Measurements from ENCODE around the gene TATDN2.

TATDN2 gene

DNA sequence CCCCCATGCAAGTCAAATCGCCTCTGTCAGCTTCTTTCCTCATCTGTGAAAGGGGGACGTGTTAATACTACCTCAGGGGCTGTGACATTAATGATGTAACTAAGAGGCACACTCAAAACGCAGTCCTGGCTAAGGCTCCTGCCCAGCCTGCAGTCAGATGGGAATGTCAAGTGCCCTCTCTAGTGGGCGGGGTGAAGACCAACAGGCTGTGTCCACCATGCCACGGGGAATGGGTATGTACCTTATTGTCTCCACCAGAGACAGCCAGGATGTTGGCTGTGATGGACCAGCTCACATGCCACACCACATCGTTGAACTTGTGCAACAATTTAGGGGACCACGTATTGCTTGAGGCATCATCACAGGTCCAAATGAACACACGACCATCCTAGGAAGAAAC lies 55.5 kb downstream of the TATDN2 start:
- TF ChIP-seq, protein P1, sequence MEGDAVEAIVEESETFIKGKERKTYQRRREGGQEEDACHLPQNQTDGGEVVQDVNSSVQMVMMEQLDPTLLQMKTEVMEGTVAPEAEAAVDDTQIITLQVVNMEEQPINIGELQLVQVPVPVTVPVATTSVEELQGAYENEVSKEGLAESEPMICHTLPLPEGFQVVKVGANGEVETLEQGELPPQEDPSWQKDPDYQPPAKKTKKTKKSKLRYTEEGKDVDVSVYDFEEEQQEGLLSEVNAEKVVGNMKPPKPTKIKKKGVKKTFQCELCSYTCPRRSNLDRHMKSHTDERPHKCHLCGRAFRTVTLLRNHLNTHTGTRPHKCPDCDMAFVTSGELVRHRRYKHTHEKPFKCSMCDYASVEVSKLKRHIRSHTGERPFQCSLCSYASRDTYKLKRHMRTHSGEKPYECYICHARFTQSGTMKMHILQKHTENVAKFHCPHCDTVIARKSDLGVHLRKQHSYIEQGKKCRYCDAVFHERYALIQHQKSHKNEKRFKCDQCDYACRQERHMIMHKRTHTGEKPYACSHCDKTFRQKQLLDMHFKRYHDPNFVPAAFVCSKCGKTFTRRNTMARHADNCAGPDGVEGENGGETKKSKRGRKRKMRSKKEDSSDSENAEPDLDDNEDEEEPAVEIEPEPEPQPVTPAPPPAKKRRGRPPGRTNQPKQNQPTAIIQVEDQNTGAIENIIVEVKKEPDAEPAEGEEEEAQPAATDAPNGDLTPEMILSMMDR (IDR thresholded peaks at IDR 0.05; ENCODE audit: extremely low read depth, missing control alignments): no peak
- DNase-seq (ENCODE audit: low spot score): no peak

DNA sequence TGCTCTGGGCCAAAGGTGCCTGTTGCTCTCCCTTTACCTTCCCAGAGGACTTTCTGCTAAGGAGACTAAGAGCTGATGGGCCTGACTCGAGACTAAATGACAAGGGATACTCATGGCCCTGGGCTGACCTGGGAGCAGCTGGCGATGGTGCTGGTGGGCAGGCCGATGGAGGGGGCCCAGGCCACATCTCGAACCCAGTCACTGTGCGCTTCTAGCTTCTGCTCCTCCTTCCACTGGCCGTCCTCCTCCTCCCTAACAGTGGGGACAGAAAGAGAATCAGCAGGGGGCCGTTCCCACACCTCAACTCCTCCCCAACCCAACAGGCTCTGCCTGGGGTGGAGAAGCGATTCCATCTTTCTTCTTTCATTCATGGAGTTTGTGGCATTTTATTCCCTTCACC lies 56.6 kb downstream of the TATDN2 start:
- no peak for DNase-seq (ENCODE audit: low spot score)
- TF ChIP-seq, protein P1 (IDR thresholded peaks at IDR 0.05; ENCODE audit: extremely low read depth, missing control alignments): no peak

DNA sequence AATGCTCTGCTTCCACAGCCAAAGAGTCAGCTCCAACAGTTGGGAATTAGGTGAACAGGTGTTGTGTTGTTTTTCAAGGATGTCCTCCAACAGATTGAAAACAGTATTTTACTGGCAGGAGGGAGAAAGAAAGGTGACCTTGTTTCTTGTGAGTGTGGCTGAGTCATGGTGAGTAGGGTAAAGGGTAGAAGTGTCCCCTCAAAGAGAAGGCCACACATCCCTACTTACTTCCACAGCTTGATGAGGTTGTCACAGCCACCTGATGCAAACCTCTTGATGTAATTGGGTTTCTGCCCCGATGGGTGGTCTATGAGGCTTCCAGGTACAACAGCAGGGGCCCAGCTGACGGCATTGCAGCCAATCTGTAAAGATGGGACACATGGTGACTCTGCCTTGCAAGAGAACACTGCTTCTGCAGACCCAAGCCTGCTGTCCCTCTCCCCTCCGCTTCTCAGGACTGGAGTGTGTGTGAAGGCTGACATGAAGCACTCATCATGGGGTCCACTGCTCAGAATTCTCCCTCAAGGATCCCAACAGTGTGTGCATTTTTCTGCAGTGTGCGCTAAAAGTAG lies 57.2 kb downstream of the TATDN2 start:
- no peak for DNase-seq (ENCODE audit: low spot score)

DNA sequence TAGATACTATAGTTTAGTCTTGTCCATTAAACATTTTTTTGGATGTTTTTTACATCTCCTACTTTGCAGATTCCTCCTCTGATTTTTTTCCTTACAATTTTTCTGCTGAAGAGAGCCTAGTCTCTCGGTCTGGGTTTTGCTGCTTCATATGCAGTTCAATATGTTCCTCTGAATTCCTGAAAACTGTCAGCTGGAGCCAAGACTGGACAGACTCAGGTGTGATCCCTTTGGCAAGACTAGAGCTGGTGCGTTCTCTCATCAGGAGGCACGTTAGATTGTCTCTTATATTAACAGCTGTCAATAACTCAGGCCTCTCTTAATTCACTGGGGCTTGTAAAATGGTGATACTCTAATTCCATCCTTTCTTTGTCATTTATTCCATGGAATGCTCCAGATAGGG lies 57.9 kb downstream of the TATDN2 start:
- no peak for DNase-seq (ENCODE audit: low spot score)
- TF ChIP-seq, protein P1 (IDR thresholded peaks at IDR 0.05; ENCODE audit: extremely low read depth, missing control alignments): no peak

More for the DNA sequence above, 57.2 kb downstream of the TATDN2 start:
- TF ChIP-seq, protein P1 (IDR thresholded peaks at IDR 0.05; ENCODE audit: extremely low read depth, missing control alignments): no peak

DNA sequence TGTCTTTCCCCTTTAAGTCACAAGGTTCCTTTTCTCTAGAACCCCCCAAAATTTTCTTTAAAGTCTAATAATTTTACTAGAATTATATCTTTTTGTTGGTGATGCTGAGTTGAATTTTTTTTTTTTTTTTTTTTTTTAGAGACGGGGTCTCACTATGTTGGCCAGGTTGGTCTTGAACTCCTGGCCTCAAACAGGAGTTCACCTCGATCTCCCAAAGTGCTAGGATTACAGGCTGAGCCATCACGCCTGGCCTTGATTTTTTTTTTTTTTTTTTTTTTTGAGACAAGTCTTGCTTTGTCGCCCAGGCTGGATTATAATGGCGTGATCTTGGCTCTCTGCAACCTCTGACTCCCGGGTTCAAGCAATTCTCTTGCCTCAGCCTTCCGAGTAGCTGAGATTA lies 60.4 kb downstream of the TATDN2 start:
- no peak for DNase-seq (ENCODE audit: low spot score)
- TF ChIP-seq, protein P1 (IDR thresholded peaks at IDR 0.05; ENCODE audit: extremely low read depth, missing control alignments): no peak

DNA sequence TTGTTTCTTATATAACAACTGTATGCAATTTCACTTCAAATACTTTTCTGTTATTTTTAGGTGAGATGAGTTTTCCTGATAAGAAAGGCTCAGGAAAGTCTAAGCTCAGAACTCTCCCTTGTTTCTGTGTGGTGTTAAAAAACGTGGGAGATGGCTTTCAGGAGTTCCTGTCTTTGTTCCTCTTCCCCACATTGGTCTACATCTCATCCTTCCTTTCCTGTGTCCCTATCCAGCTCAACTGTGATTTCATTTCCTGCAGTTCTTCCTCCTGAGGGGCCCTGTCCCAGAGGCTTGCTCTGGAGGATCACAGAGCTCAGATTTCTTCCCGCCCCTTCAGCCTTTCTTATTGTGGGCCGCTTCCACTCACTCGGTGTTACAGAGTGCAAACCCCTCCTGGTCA lies 61.5 kb downstream of the TATDN2 start:
- no peak for DNase-seq (ENCODE audit: low spot score)
- TF ChIP-seq, protein P1 (IDR thresholded peaks at IDR 0.05; ENCODE audit: extremely low read depth, missing control alignments): no peak

DNA sequence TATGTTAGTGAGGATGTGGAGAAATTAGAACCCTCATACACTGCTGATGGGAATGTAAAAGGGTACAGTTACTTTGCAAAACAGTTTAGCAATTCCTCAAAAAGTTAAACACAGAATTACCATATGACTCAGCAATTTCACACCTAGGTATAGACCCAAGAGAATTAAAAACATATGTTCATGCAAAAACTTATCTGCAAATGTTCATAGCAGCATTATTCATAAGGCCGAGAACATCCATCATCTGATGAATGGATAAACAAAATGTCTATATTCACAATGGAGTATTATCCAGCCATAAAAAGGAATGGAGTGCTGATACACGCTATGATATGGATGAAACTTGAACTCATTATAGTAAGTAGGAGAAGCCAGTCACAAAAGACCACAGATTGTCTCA lies 62.3 kb downstream of the TATDN2 start:
- DNase-seq (ENCODE audit: low spot score): no peak
- TF ChIP-seq, protein P1 (IDR thresholded peaks at IDR 0.05; ENCODE audit: extremely low read depth, missing control alignments): no peak
